Hepatic stellate cell (primary cell): Measurements from ENCODE around the gene HYAL1.

Source experiments
- DNase-seq: peaks from one replicate; pipeline ENCODE4 v3.0.0; 2011; ENCODE audit warnings: low spot score

Gene HYAL1

DNA sequence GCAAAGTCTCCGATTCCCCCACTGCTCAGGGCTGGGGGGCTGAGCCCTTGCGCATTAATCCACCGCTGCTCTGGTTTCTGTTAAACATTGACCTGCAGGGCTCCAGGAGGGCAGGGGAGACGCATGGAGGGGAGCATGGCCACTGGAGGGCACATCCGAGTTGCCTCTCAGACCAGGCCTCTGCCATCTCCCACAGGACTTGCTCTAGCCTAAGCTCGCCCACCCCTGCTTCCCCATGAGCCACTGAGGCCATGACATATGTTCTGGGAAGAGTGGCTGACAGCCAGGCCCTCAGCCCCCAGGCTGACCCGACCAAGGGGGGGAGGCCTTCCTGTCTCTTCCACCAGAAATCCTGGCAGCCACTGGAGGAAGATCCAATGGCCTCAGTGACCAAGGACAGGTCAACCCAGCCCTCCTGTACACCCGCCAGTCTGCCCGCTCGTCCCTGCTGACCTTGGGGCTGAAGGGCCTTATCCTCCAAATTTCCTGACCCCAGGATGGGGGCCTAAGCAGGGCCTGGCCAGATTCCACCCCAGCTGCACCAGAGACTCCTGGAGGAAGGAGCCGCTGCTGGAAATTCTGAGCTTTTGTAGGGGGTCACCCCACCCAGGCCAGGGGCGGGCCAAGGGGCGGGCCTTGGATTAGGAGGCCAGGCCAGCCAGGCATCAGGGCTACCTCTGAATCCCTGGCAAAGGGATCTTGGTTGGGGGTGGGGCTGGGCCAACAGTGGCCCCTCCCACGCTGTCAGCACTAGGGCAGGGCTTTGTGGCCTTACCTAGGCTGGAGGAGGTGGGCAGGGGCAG, at the start of gene HYAL1:
HYAL1 (minus strand) TSS at position 562 of the 803 bp plus-strand sequence. CDS start 618 bp downstream, outside the sequence.
- no peak for DNase-seq

DNA sequence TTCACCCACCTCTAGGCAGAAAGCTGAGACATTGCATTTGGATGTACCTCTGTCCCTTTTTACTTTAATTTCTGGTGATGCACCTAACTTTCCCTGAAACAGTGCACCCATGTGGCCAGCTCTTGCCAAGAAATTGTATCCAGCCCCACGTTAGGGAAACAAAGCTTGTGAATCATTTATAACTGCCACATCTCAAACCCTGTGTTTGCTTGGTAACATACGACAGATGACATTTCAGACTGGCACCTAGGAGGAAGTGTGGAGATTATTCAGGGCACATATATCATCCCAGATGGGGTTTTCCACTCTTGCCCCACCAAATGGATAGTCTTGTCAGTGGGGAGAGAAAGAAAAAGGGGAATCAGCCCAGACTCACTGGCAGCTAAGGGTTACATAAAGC, 49.4 kb upstream of the HYAL1 start:
- peak; percentile 58 for DNase-seq

GRCh38 chr3:50351323-50351697, 47.9 kb upstream of the HYAL1 start:
- DNase-seq = no peak

GRCh38 chr3:50350527-50351322, 47.4 kb upstream of the HYAL1 start, which contains the start of the genes CYB561D2 and NPRL2:
Gene CYB561D2 (plus strand): TSS chr3:50350862. CDS start chr3:50351434, 572 bp downstream.
Gene NPRL2 (minus strand): TSS chr3:50350775. CDS start chr3:50350652, 123 bp downstream.
- peak; percentile 99 for DNase-seq

GRCh38 chr3:50350213-50350526, 46.8 kb upstream of the HYAL1 start:
- no peak for DNase-seq

DNA sequence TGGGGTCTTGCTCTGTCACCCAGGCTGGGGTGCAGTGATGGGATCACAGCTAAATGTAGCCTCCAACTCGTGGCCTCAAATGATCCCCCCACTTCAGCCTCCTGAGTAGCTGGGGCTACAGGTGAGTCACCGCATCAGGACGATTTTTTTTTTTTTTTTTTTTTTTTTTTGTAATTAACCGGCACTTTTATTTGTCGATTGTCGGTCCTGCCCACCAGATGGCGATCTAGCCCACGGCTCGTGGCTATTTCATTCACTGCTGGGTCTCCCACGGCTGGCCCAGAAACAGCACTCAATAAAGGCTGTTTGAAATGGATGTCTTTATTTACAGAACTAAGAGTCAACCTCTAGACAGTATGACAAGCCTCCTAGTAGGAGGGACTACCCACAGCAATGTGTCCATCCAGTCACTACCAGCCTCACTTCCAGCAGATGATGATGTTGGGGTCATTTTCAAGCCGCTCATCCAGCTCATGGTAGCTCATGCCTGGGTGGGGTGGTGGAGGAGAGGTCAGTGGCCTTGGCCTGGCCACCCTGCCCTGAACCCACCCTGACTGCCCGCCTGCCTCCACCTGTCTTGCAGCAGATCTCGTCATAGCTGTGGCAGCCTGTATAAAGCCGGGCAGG, 43.9 kb upstream of the HYAL1 start:
- DNase-seq = peak; percentile 78

GRCh38 chr3:50345586-50346234, 42.3 kb upstream of the HYAL1 start, which contains the start of gene ZMYND10:
Gene ZMYND10 (minus strand): TSS chr3:50345732. CDS start chr3:50345579, 153 bp downstream.
- peak; percentile 93 for DNase-seq

DNA sequence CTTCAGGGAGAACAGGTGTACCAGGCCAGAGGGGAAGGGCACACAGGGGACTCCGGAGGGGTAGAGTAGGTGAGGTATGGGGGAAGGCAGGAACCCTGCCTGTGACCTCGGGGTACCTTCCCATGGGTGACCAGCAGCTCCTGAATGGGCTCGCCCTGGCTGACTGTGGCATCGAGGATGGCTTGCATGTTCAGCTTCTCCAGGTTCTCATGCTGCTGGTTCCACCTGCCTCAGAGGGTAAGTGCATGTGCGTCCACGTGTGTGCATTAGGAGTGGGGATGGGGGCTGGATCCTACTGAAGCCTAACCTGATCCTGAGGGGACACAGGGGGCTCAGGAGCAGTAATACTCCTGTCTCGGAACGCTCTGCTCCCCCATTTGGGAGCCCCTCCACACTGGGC, 41.6 kb upstream of the HYAL1 start:
- DNase-seq = no peak

GRCh38 chr3:50342813-50343633, 39.6 kb upstream of the HYAL1 start:
- no peak for DNase-seq

- DNase-seq = no peak
Measured at GRCh38 chr3:50341996-50342650, 38.7 kb upstream of the HYAL1 start.

GRCh38 chr3:50341537-50341936, 38.2 kb upstream of the HYAL1 start:
- no peak for DNase-seq

- peak; percentile 81 for DNase-seq
Measured at GRCh38 chr3:50340448-50341329, 37.3 kb upstream of the HYAL1 start, which contains the start of gene RASSF1. Gene RASSF1 (minus strand): TSS chr3:50340836. CDS start chr3:50340805, 31 bp downstream.

- no peak for DNase-seq
Measured at GRCh38 chr3:50340147-50340447, 36.7 kb upstream of the HYAL1 start.

- peak; percentile 86 for DNase-seq
Measured at GRCh38 chr3:50339485-50340146, 36.2 kb upstream of the HYAL1 start.

DNA sequence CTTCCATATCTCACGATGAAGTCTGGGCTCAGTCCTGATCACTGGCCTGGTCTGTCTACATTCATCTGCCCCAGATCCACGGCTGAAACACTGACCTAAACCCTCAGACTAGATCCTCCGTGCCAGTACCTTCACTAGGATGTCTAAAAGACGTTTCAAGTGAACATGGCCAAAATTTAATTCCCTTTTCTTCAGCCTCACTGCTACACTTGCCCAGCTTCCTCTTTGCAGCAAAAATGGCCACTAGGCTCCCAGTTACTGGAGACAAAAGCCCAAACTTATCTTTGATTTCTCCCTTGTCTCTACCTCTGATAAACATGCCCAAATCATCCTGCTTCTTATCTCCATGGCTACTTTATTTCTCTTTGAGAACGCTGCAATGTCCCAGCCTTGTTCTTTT, 35.6 kb upstream of the HYAL1 start:
- no peak for DNase-seq

- DNase-seq = peak; percentile 99
Measured at GRCh38 chr3:50337175-50337861, 33.9 kb upstream of the HYAL1 start.

GRCh38 chr3:50336452-50337174, 33.2 kb upstream of the HYAL1 start:
- peak; percentile 54 for DNase-seq
